K562 (cell line): ENCODE results near the gene MRPL58. TPM values are rescaled to one million over a fixed set of nuclear protein-coding genes. Genes with fewer than 3 reads are reported as not detected.
A peak's percentile ranks its signal among the peaks of the same experiment; 100 is the strongest.

Experiments
- ATAC-seq: fragments of 200-7000 bp; cut with Tn5 transposase; 3 replicates; pipeline ENCODE4 v1.9.1; 2020; ENCODE audit warnings: moderate library complexity
- BruUV-seq: library from RNA; stranded (reverse); fragments of 400-500 nt; replicated peaks from 2 replicates; lab custom pipeline; 2021; lab: Mats Ljungman, UMichigan
- CTCF ChIA-PET: fragments of 300-600 bp; formaldehyde crosslinking; extraction: SDS; loops from one replicate; lab custom pipeline; 2021; ENCODE audit warnings: low intra/inter-chr PET ratio; lab: Yijun Ruan, JAX
- POLR2A ChIA-PET: fragments of 300-600, 350-650 bp; sonication (Branson Sonifier 250); formaldehyde crosslinking; extraction: SDS; loops from one replicate; lab custom pipeline; 2021; ENCODE audit warnings: antibody characterized with exemption, inconsistent platforms; lab: Yijun Ruan, JAX
- DNase-seq, 4 experiments: peaks; one replicate each; pipeline versions ENCODE4 v3.0.0 to v3.0.0-alpha.2; 2011 to 2018; ENCODE audit warnings: low spot score in 3 of 4, mixed read lengths in 3 of 4; ENCODE audit errors: extremely low read depth in 1 of 4
- FAIRE-seq: peaks from 2 replicates; lab custom pipeline; 2011; peaks lifted over from hg19 to GRCh38; lab: Jason Lieb, UNC
- H2AFZ ChIP-seq: 2 replicates; pipeline ENCODE4 v1.6.0; 2011; ENCODE audit warnings: low read depth, low read length, control low read depth, inconsistent platforms
- H3K27ac ChIP-seq: fragments of 200-600 bp; 3 replicates; pipeline ENCODE4 v1.8.0; 2011; ENCODE audit warnings: low read depth, mild to moderate bottlenecking, control low read depth, inconsistent platforms, low read length, moderate library complexity, mixed read lengths; ENCODE audit errors: extremely low read depth
- H3K27me3 ChIP-seq, 2 experiments: fragments of 300-600 bp in 1 of 2; 2 replicates in 1 of 2; 3 replicates in 1 of 2; pipeline versions ENCODE4 v1.6.0 to v1.8.0; 2011; ENCODE audit warnings: inconsistent platforms in 2 of 2, low read length in 2 of 2, mild to moderate bottlenecking in 1 of 2, mixed read lengths in 1 of 2, moderate library complexity in 1 of 2; ENCODE audit not compliant: control insufficient read depth in 2 of 2, insufficient read depth in 2 of 2
- H3K36me3 ChIP-seq: fragments of 300-600 bp; 3 replicates; pipeline ENCODE4 v1.8.0; 2011; ENCODE audit warnings: mild to moderate bottlenecking, low read length, inconsistent platforms; ENCODE audit not compliant: control insufficient read depth, insufficient read depth
- H3K4me1 ChIP-seq, 2 experiments: fragments of 200-600 bp in 1 of 2; replicated peaks in 1 of 2; 2 replicates in 1 of 2; 3 replicates in 1 of 2; pipeline versions ENCODE4 v1.5.1 to v1.8.0; 2011; ENCODE audit warnings: inconsistent platforms in 2 of 2, low read length in 2 of 2, mild to moderate bottlenecking in 1 of 2, mixed read lengths in 1 of 2, moderate library complexity in 1 of 2; ENCODE audit not compliant: control insufficient read depth in 2 of 2, insufficient read depth in 2 of 2
- H3K4me2 ChIP-seq: 2 replicates; pipeline ENCODE4 v1.6.1; 2011; ENCODE audit warnings: low read length, control low read depth, inconsistent platforms, mixed read lengths; ENCODE audit not compliant: insufficient read depth
- H3K4me3 ChIP-seq: fragments of 200-600 bp; sonication (generic), shearing (Covaris generic); 2 replicates; pipeline ENCODE4 v1.5.1; 2016; ENCODE audit warnings: control low read depth, inconsistent platforms
- H3K79me2 ChIP-seq: fragments of 200-600 bp; 3 replicates; pipeline ENCODE4 v1.8.0; 2011; ENCODE audit warnings: low read length, inconsistent platforms; ENCODE audit not compliant: control insufficient read depth, insufficient read depth
- H3K9ac ChIP-seq, 2 experiments: 2 replicates each; pipeline versions ENCODE4 v1.6.0 to v1.6.1; 2011; ENCODE audit warnings: low read depth in 2 of 2, low read length in 2 of 2, control low read depth in 1 of 2, inconsistent platforms in 1 of 2, mild to moderate bottlenecking in 1 of 2, mixed read lengths in 1 of 2; ENCODE audit not compliant: insufficient read depth in 1 of 2
- H3K9me1 ChIP-seq: one replicate; pipeline ENCODE4 v1.6.0; 2011; ENCODE audit warnings: inconsistent platforms, mild to moderate bottlenecking, low read length, moderate library complexity; ENCODE audit not compliant: control insufficient read depth, insufficient read depth
- H3K9me3 ChIP-seq: replicated peaks from 2 replicates; pipeline ENCODE4 v1.5.1; 2011; ENCODE audit warnings: low read depth, low read length, inconsistent platforms; ENCODE audit not compliant: control insufficient read depth, insufficient read depth
- H4K20me1 ChIP-seq: replicated peaks from 2 replicates; pipeline ENCODE4 v1.6.1; 2011; ENCODE audit warnings: low read length, inconsistent platforms, mixed read lengths; ENCODE audit not compliant: control insufficient read depth, insufficient read depth
- MBD2 ChIP-seq: sonication (generic); IDR thresholded peaks from 2 replicates; pipeline ENCODE4 v1.6.1; 2016; ENCODE audit warnings: low read depth, borderline replicate concordance
- PRPF4 ChIP-seq: fragments of 200-400 bp; formaldehyde crosslinking; IDR thresholded peaks from one replicate; pipeline ENCODE4 v1.6.1; 2017; ENCODE audit warnings: low read length, low read depth, mild to moderate bottlenecking; ENCODE audit not compliant: insufficient read depth, poor library complexity, severe bottlenecking
- STAG1 ChIP-seq: sonication (generic); formaldehyde crosslinking; IDR thresholded peaks from 2 replicates; pipeline ENCODE4 v1.5.0; 2020; ENCODE audit warnings: missing genetic modification reagents, borderline replicate concordance
- ZNF717 ChIP-seq: fragments of 250-450 bp; sonication (Bioruptor Pico); IDR thresholded peaks from 2 replicates; pipeline ENCODE4 v1.5.0; 2021
- WGBS: fragments of 100-300 bp; shearing (Covaris generic); methylation state at CpG from one replicate; pipeline ENCODE4 v1.1.6; 2016; ENCODE audit warnings: low coverage, mixed read lengths; ENCODE audit not compliant: insufficient coverage; ENCODE audit errors: missing lambda C conversion rate; 5-methylcytosine and 5-hydroxymethylcytosine counted together
- in situ Hi-C: fragments of 300-500 bp; cut with MboI; formaldehyde crosslinking; loops from 4 replicates; pipeline ENCODE4 v1.15.0; 2018; ENCODE audit warnings: inconsistent platforms, mixed read lengths
- intact Hi-C: fragments of 100-400 bp; cut with micrococcal nuclease; formaldehyde crosslinking; loops from 2 replicates; pipeline ENCODE4 v1.14.2; 2022
- polyA plus RNA-seq, 8 experiments: library from polyadenylated mRNA; depleted of rRNA in 4 of 8; stranded (reverse) in 5 of 8; unstranded in 3 of 8; fragments of >200 nt; fragmentation: Nextera tagmentation in 2 of 8; fragmentation: Illumina TruSeq in 1 of 8; extraction: Ambion mirVana in 2 of 8; extraction: Trizol in 1 of 8; gene quantifications; 2 replicates each; pipeline versions ENCODE4 v1.2.1 to v1.2.3, GENCODE V29; 2011 to 2014; ENCODE audit warnings: inconsistent platforms in 1 of 8, missing spikeins in 1 of 8
- total RNA-seq, 7 experiments: library from RNA; depleted of rRNA in 6 of 7; stranded (reverse); fragments of >200 nt in 6 of 7; fragmentation: Illumina TruSeq in 2 of 7; extraction: Trizol in 2 of 7; gene quantifications; 2 replicates each; pipeline versions ENCODE4 v1.2.1 to v1.2.3, GENCODE V29; 2011 to 2021; ENCODE audit warnings: low replicate concordance in 1 of 7
- TF ChIP-seq, protein P1 (sequence below): conservative IDR thresholded peaks from 2 replicates; pipeline ENCODE4 v1.6.1; 2011; ENCODE audit warnings: low read depth, mild to moderate bottlenecking, low read length; ENCODE audit not compliant: control insufficient read depth
- TF ChIP-seq, protein P2 (sequence below), 3 experiments: fragments of 200-800 bp in 1 of 3; fragments of 250-450 bp in 1 of 3; fragments of 450-650 bp in 1 of 3; sonication (Bioruptor Pico) in 1 of 3; sonication (Bioruptor generic) in 1 of 3; formaldehyde crosslinking in 1 of 3; IDR thresholded peaks; 2 replicates each; pipeline versions ENCODE4 v1.6.1 to v1.8.0; 2016 to 2022; ENCODE audit warnings: mild to moderate bottlenecking in 2 of 3, missing genetic modification characterization in 2 of 3, missing compliant biosample characterization in 1 of 3, moderate library complexity in 1 of 3
- TF ChIP-seq, protein P3 (sequence below): fragments of 200-800 bp; sonication (Bioruptor generic); IDR thresholded peaks from 2 replicates; pipeline ENCODE4 v1.6.1; 2017; ENCODE audit warnings: missing genetic modification characterization, missing compliant biosample characterization

The MRPL58 gene
- total and polyA plus RNA-seq, 9 of the 15 experiments (the other 6 are each of a cell fraction or from before 2014, with no cell fraction given), result 30.8 to 107 (median 72.4) TPM

DNA sequence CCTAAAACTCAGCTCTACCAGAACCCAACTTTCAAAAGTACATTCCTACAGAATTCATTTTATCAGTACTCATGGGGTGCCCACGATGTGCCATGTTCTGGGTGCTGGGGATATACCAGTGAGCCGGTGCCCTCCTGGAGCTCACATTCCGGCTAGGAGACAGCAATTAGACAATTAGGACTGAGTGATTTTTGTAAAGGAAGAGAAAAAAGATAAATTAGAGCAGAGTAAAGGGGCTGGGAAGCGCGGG is 449 bp upstream of the MRPL58 start:
- 82% methylated on average over 5 of the region's 5 CpGs for WGBS
- CTCF ChIA-PET, result interaction anchor here (1.1 to 1.9 kb wide), 2 partner anchors 22 to 190 kb away, joined by 5 to 8 read pairs; no protein-coding TSS in a partner anchor
- TSS peak; percentile 78 for BruUV-seq

More for the DNA sequence above, 449 bp upstream of the MRPL58 start:
- in situ Hi-C loops, result no loop called here
- POLR2A ChIA-PET, result interaction anchor here (0.6 to 4.7 kb wide), 24 partner anchors 9 to 169 kb away, joined by 3 to 26 read pairs (median 4); partner anchors contain the start of genes ATP5PD, CDR2L, KCTD2 and NT5C
- H3K79me2 ChIP-seq, result peaks cover 35% of the 10 kb centered on the region
- FAIRE-seq (no peak), ATAC-seq (no peak), DNase-seq (no peak)
- H3K27me3 ChIP-seq, result no peaks in the 10 kb centered on the region
- peak overlapping the region; percentile 92 to 96 for H3K9ac ChIP-seq
- no peaks in the 10 kb centered on the region for H3K9me1 ChIP-seq
- H4K20me1 ChIP-seq, result no peaks in the 10 kb centered on the region
- intact Hi-C loops, result no loop called here
- H3K9me3 ChIP-seq, result no peaks in the 10 kb centered on the region
- peak overlapping the region; percentile 83 for H2AFZ ChIP-seq
- peaks cover 10 to 11% of the 10 kb centered on the region in 2 experiments; a peak in 4 of 5 replicates for H3K4me1 ChIP-seq
- H3K4me2 ChIP-seq, result peak overlapping the region; percentile 85
- TF ChIP-seq, protein P1, sequence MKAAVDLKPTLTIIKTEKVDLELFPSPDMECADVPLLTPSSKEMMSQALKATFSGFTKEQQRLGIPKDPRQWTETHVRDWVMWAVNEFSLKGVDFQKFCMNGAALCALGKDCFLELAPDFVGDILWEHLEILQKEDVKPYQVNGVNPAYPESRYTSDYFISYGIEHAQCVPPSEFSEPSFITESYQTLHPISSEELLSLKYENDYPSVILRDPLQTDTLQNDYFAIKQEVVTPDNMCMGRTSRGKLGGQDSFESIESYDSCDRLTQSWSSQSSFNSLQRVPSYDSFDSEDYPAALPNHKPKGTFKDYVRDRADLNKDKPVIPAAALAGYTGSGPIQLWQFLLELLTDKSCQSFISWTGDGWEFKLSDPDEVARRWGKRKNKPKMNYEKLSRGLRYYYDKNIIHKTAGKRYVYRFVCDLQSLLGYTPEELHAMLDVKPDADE, result no peak
- TF ChIP-seq MBD2 (no peak), STAG1 (CRISPR knock-in tag) (no peak), PRPF4 (no peak), ZNF717 (CRISPR knock-in tag) (no peak)
- TF ChIP-seq, protein P2, sequence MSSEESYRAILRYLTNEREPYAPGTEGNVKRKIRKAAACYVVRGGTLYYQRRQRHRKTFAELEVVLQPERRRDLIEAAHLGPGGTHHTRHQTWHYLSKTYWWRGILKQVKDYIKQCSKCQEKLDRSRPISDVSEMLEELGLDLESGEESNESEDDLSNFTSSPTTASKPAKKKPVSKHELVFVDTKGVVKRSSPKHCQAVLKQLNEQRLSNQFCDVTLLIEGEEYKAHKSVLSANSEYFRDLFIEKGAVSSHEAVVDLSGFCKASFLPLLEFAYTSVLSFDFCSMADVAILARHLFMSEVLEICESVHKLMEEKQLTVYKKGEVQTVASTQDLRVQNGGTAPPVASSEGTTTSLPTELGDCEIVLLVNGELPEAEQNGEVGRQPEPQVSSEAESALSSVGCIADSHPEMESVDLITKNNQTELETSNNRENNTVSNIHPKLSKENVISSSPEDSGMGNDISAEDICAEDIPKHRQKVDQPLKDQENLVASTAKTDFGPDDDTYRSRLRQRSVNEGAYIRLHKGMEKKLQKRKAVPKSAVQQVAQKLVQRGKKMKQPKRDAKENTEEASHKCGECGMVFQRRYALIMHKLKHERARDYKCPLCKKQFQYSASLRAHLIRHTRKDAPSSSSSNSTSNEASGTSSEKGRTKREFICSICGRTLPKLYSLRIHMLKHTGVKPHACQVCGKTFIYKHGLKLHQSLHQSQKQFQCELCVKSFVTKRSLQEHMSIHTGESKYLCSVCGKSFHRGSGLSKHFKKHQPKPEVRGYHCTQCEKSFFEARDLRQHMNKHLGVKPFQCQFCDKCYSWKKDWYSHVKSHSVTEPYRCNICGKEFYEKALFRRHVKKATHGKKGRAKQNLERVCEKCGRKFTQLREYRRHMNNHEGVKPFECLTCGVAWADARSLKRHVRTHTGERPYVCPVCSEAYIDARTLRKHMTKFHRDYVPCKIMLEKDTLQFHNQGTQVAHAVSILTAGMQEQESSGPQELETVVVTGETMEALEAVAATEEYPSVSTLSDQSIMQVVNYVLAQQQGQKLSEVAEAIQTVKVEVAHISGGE (CRISPR knock-in tag; IDR thresholded peaks at IDR 0.05), result 0 out of 6 replicates have a peak, but pooled peaks of 1 of the 3 experiments have one; percentile 72
- TF ChIP-seq, protein P3, sequence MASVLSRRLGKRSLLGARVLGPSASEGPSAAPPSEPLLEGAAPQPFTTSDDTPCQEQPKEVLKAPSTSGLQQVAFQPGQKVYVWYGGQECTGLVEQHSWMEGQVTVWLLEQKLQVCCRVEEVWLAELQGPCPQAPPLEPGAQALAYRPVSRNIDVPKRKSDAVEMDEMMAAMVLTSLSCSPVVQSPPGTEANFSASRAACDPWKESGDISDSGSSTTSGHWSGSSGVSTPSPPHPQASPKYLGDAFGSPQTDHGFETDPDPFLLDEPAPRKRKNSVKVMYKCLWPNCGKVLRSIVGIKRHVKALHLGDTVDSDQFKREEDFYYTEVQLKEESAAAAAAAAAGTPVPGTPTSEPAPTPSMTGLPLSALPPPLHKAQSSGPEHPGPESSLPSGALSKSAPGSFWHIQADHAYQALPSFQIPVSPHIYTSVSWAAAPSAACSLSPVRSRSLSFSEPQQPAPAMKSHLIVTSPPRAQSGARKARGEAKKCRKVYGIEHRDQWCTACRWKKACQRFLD (CRISPR knock-in tag), result 0 out of 2 replicates have a peak, but pooled peaks have one; percentile 30
- peak overlapping the region; percentile 60 for H3K27ac ChIP-seq
- peaks cover 18% of the 10 kb centered on the region; the same call in 2 of the 3 replicates for H3K36me3 ChIP-seq
- peak overlapping the region; percentile 85 for H3K4me3 ChIP-seq
